Right lung (tissue), 5 donors: ENCODE results near the gene ARL6IP4. TPM values are rescaled to one million over a fixed set of nuclear protein-coding genes. Genes with fewer than 3 reads are reported as not detected.
"Not testable (repeated sequence)": the region's sequence is repeated elsewhere in the genome, so short reads cannot be mapped to it uniquely, and the experiment has no call there.

Experiments
- DNase-seq, 2 donors: peaks; one replicate each; pipeline ENCODE4 v3.0.0-alpha.2; 2013
- polyA plus RNA-seq, 5 donors: library from polyadenylated mRNA; unstranded; fragments of 120-200 nt; gene quantifications; one replicate each; pipeline versions ENCODE4 v1.2.1 to v1.2.3, GENCODE V29; 2013; ENCODE audit warnings: inconsistent platforms in 1 of 5, low replicate concordance in 1 of 5; ENCODE audit not compliant: insufficient read length in 5 of 5, insufficient read depth in 1 of 5

Gene ARL6IP4
- polyA plus RNA-seq, 5 donors, result 139 to 250 (median 155) TPM

GRCh38 chr12:123003257-123003656, 22.8 kb downstream of the ARL6IP4 start:
- DNase-seq, result no peak

GRCh38 chr12:123004287-123004686, 23.8 kb downstream of the ARL6IP4 start:
- no peak for DNase-seq

- no peak for DNase-seq
Measured at GRCh38 chr12:123005081-123005626, 24.7 kb downstream of the ARL6IP4 start.

GRCh38 chr12:123006977-123007376, 26.5 kb downstream of the ARL6IP4 start:
- DNase-seq, result no peak

DNA sequence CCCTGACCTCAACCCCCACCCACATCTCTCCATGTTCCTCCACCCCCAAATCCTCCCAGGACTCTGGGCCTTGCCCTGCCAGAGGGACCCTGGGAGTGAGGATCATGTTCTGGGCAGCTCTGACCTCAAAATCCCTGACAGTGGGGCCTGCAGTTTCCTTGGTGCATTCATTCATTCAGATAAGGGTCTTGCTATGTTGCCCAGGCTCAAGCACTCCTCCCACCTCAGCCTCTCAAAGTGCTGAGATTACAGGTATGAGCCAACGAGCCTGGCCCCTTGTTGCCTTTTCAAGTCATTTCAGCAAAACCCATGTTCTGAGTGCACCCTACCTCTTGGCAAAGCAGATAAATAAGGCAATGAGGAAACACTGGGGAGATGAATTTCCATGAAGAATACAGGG, 29.6 kb downstream of the ARL6IP4 start:
- no peak for DNase-seq

DNA sequence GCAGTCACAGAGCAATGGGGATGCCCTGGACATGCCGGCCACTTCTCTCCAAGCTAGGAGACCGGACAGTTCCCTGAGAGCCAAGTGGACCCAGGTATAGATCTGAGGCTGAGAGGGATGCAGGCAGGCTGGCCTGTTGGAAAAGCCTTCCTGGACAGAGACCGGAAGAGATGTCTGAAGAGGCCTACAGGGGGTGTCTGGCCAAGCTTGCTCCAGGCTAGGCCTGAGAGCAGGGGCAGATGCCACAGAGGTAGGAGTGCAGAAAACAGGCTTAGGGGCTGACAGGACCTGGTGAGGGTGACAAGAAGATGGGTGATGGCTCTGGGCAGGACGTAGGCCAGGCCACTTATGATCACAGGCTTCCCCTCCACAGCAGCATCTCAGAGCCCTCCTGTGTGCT, 30.2 kb downstream of the ARL6IP4 start:
- no peak for DNase-seq

GRCh38 chr12:123011701-123012100, 31.2 kb downstream of the ARL6IP4 start:
- no peak for DNase-seq

- no peak for DNase-seq
Measured at GRCh38 chr12:123013185-123014095, 33.0 kb downstream of the ARL6IP4 start.

DNA sequence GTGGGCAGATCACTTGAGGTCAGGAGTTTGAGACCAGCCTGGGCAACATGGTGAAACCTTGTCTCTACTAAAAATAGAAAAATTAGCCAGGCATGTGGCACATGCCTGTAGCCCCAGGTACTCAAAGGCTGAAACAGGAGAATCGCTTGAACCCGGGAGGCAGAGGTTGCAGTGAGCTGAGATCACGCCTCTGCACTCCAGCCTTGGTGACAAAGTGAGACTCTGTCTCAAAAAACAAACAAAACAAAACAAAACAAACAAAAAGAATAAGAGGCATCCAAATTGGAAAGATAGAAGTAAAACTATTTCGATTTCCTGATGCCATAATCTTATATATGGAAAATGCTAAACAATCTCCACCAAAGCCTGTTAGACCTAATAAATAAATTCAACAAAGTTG, 34.0 kb downstream of the ARL6IP4 start:
- DNase-seq, result not testable (repeated sequence)

DNA sequence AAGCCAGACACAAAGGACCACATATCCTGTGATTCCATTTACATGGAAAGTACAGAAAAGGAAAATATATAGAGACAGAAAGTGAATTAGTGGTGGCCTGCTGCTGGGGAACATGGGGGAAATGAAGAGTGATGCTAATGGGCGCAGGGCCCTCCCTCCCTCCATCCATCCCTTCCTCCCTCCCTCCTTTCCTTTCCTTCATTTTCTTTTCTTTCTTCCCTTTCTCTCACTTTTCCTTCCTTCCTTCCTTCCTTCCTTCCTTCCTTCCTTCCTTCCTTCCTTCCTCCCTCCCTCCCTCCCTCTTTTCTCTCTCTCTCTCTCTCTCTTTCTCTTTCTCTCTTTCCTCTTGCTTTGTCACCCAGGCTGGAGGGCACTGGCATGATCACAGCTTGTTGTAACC, 37.3 kb downstream of the ARL6IP4 start:
- no peak for DNase-seq

DNA sequence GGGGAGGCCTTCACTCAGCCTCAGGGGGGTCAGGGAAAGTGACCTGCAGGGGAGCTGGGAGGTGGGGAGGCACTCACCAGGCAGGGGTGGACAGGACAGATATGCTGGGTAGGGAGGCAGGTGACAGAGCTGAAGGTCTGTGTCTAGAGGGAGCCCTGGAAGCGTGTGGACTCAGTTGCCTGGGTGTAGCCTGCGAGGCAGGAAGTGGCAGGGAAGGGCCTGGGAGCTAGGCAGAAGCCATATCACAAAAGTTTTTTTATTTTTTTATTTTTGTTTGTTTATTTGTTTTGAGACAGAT, 39.3 kb downstream of the ARL6IP4 start:
- no peak for DNase-seq

DNA sequence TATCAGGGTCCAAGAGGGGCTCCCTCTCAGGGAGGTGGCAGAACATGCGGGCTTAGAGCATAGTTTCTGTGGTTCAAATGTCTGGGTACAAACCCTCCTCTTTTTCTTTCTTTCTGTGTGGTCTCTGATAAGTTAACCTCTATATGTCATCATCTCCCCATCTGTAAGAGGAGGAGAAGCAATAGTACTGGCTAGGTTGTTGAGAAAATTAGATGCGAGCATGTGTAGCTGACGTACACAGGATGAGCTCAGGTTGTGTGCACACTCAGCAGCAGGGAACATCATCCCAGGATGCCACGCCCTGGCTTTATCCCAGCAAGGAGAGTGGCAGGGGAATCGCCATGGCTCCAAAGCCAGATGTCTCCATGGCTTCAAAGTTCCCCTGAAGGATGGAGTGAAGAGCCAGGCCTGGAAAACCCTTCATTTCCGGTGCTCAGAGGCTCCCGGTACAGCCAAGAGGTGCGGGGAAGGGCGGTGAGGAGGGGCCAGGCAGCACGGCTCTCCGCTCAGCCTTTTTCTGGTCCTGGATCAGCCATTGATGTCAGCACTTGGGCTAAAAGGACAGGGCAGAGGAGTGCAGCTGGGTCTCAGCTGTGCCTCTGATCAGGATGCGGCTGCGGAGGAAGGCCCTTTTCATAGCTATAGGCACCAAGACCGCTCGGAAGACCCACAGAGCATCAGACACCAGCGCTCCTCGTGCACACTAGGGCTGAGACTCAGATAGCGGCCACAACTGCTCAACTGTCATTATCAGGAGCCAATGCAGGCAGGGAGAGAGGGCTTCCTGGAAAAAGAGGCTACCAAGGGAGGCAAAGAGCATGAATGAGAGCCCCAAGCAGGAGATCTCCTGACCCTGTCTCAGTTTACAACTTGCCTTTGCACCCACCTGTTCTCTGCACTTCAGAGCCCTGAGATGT, 41.5 kb downstream of the ARL6IP4 start:
- DNase-seq, result no peak

GRCh38 chr12:123022846-123023245, 42.4 kb downstream of the ARL6IP4 start:
- DNase-seq, result no peak

DNA sequence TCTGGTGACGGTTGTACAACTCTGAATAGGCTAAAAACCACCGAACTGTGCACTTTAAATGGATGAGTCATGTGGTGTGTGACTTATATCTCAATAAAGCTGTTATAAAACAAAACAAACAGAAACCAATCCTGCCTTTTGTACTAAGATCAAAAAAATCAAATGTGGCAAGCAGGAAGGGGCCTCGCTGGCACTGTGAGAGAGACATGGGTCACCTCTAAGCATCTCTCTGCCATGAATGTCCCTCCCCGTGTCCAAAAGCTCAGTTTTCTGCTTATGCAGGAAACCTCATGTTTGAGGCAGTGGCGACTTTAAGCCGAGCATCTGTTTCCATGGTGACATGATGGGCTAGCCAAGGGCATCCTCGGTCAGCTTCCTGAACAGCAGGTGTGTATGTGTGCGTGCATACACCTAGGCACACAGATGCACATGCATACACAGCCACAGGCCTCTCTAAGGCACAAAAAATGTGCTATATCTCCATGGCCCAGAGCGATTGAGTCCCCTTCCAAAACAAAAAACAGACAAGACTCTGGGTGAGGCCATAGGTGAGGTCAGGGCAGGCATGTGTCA, 44.4 kb downstream of the ARL6IP4 start:
- DNase-seq, result no peak

DNA sequence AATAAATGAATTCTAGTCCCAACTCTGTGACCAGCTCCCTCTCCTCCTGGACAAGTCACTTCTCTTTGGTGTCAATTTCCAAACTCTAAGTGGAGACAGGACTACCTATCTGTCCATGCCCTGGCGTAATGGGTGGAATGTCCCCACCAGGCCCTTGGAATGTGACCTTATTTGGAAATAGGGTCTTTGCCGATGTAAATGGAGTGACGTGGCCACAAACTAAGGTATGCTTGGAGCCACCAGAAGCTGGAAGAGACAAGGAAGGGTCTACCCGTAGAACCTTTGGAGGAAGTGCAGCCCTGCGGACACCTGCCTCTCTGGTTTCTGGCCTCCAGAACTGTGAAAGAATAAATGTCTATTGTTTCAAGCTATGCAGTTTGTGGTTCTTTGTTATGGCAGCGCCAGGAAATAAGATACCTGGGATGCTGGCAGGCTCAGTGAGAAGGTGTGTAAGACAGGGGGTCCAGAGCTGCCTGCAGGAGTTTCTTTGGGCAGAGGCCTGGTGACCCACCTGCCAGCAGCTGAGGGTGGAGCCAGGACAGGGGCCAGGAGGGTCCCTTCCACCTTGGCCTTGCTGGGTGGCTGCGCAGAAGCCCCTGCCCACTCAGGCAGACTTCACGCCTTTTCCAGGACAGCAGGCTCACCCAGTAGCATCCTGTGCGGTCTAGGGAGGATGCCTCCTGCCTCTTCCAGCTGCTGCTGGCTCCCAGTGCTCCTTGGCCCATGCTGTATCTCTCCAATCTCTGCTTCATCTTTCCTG, 45.8 kb downstream of the ARL6IP4 start:
- no peak for DNase-seq

DNA sequence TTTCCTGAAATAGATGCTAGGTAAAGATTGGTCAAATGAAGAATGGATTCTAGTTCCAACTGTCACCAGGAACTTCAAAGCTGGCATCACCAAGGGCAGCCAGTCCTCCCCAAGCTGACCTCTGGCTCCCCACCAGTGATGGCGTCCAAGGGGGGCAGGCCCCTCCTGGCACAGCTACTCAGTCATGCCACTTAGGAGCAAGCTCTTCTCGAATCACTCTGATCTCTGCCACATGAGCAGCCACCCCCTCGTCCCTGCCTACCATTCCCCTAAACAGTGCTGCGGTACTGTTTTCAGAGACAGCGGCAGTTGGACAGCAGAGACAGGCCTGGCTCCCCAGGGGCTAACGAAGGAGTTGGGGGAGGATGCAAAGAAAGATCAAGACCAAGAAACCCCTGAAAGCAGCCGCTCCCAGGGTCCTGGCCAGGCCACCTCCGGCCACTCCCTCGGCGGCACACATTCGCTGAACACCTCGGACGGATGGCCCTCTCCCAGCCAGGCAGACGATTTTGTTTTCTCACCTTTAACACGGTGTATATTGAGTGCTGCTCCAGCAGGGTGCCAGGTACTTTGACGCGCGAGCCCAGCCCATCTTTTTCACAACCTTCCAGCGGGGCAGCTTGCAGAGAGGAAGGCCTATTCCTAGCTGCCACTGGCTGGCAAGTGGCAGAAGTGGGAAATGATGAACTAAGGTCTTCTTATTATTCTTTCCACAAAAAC, 47.4 kb downstream of the ARL6IP4 start:
- no peak for DNase-seq

- no peak for DNase-seq
Measured at GRCh38 chr12:123028475-123028874, 48.0 kb downstream of the ARL6IP4 start.

GRCh38 chr12:123029550-123029949, 49.1 kb downstream of the ARL6IP4 start:
- DNase-seq, result no peak

GRCh38 chr12:123030686-123031085, 50.2 kb downstream of the ARL6IP4 start:
- DNase-seq, result no peak

GRCh38 chr12:123031171-123031845, 50.8 kb downstream of the ARL6IP4 start:
- DNase-seq, result no peak
